IMR-90 (cell line): Measurements from ENCODE around the gene SEC16A. TPM values are rescaled to one million over a fixed set of nuclear protein-coding genes. Genes with fewer than 3 reads are reported as not detected.

Experiments
- ATAC-seq: fragments of 200-7000 bp; cut with Tn5 transposase; 2 replicates; pipeline ENCODE4 v1.9.1; 2020; ENCODE audit warnings: low read depth, mild to moderate bottlenecking, moderate library complexity
- BruUV-seq: library from RNA; stranded (reverse); fragments of 400-500 nt; replicated peaks from 2 replicates; lab custom pipeline; 2021; lab: Mats Ljungman, UMichigan
- CTCF ChIA-PET: fragments of 300-600 bp; formaldehyde crosslinking; extraction: SDS; loops from one replicate; lab custom pipeline; 2021; ENCODE audit warnings: antibody characterized with exemption; lab: Yijun Ruan, JAX
- POLR2A ChIA-PET: fragments of 300-600 bp; sonication (Branson Sonifier 250); formaldehyde crosslinking; loops from one replicate; lab custom pipeline; 2022; ENCODE audit warnings: antibody characterized with exemption; ENCODE audit not compliant: unreplicated experiment; lab: Charles Lee
- DNase-seq: peaks from one replicate; pipeline ENCODE4 v3.0.0; 2013
- H2AFZ ChIP-seq: replicated peaks from 2 replicates; pipeline ENCODE3; 2013; ENCODE audit warnings: low read length, mild to moderate bottlenecking; ENCODE audit not compliant: poor library complexity
- H2AK5ac ChIP-seq: 2 replicates; pipeline ENCODE4 v1.6.1; 2013; ENCODE audit warnings: low read depth, low read length, inconsistent platforms
- H2AK9ac ChIP-seq: replicated peaks from 2 replicates; pipeline ENCODE3; 2013; ENCODE audit warnings: mild to moderate bottlenecking, low read depth, low read length, moderate library complexity; ENCODE audit not compliant: poor library complexity
- H2BK120ac ChIP-seq: 2 replicates; pipeline ENCODE4 v1.6.1; 2013; ENCODE audit warnings: low read depth, low read length, inconsistent platforms
- H2BK15ac ChIP-seq: 3 replicates; pipeline ENCODE4 v1.6.1; 2013; ENCODE audit warnings: low read depth, low read length, inconsistent platforms
- H2BK20ac ChIP-seq: 2 replicates; pipeline ENCODE4 v1.6.1; 2013; ENCODE audit warnings: low read depth, mild to moderate bottlenecking, inconsistent platforms, low read length, moderate library complexity
- H2BK5ac ChIP-seq: 2 replicates; pipeline ENCODE4 v1.6.1; 2013; ENCODE audit warnings: mild to moderate bottlenecking, low read depth, low read length, inconsistent platforms; ENCODE audit not compliant: poor library complexity, severe bottlenecking
- H3K14ac ChIP-seq: replicated peaks from 2 replicates; pipeline ENCODE4 v1.6.1; 2013; ENCODE audit warnings: low read depth, low read length, inconsistent platforms
- H3K18ac ChIP-seq: 2 replicates; pipeline ENCODE4 v1.6.1; 2013; ENCODE audit warnings: low read depth, low read length, control low read depth
- H3K23ac ChIP-seq: 2 replicates; pipeline ENCODE4 v1.6.1; 2013; ENCODE audit warnings: low read depth, low read length, inconsistent platforms
- H3K27ac ChIP-seq: 2 replicates; pipeline ENCODE4 v1.5.1; 2013; ENCODE audit warnings: mild to moderate bottlenecking, control low read depth, low read length; ENCODE audit not compliant: insufficient read depth
- H3K27me3 ChIP-seq: 2 replicates; pipeline ENCODE4 v1.6.1; 2013; ENCODE audit warnings: low read length; ENCODE audit not compliant: control insufficient read depth, insufficient read depth
- H3K36me3 ChIP-seq: 2 replicates; pipeline ENCODE4 v1.6.1; 2013; ENCODE audit warnings: low read length, mixed read lengths; ENCODE audit not compliant: control insufficient read depth, insufficient read depth
- H3K4ac ChIP-seq: 2 replicates; pipeline ENCODE4 v1.6.1; 2013; ENCODE audit warnings: low read depth, low read length, inconsistent platforms
- H3K4me1 ChIP-seq: 2 replicates; pipeline ENCODE4 v1.6.1; 2013; ENCODE audit warnings: low read length, mixed read lengths; ENCODE audit not compliant: control insufficient read depth, insufficient read depth
- H3K4me2 ChIP-seq: 2 replicates; pipeline ENCODE4 v1.6.1; 2013; ENCODE audit warnings: low read depth, mild to moderate bottlenecking, control low read depth, low read length, moderate library complexity
- H3K4me3 ChIP-seq: 2 replicates; pipeline ENCODE4 v1.5.1; 2013; ENCODE audit warnings: low read depth, mild to moderate bottlenecking, control low read depth, low read length, moderate library complexity; ENCODE audit not compliant: insufficient read depth
- H3K56ac ChIP-seq: 2 replicates; pipeline ENCODE4 v1.6.1; 2013; ENCODE audit warnings: low read length, inconsistent platforms; ENCODE audit not compliant: insufficient read depth; ENCODE audit errors: extremely low read depth
- H3K79me1 ChIP-seq, 2 experiments: 2 replicates each; pipeline ENCODE4 v1.6.1; 2013; ENCODE audit warnings: low read length in 2 of 2, inconsistent platforms in 1 of 2, low read depth in 1 of 2
- H3K9ac ChIP-seq: 2 replicates; pipeline ENCODE4 v1.6.1; 2013; ENCODE audit warnings: low read depth, low read length, control low read depth
- H3K9me1 ChIP-seq: 2 replicates; pipeline ENCODE4 v1.6.1; 2013; ENCODE audit warnings: low read length, inconsistent platforms; ENCODE audit not compliant: insufficient read depth
- H3K9me3 ChIP-seq: 2 replicates; pipeline ENCODE4 v1.6.1; 2013; ENCODE audit warnings: low read length; ENCODE audit not compliant: control insufficient read depth, insufficient read depth
- H4K20me1 ChIP-seq: 2 replicates; pipeline ENCODE4 v1.6.1; 2013; ENCODE audit warnings: low read length, inconsistent platforms; ENCODE audit not compliant: insufficient read depth
- H4K5ac ChIP-seq: 2 replicates; pipeline ENCODE4 v1.6.1; 2013; ENCODE audit warnings: mild to moderate bottlenecking, low read depth, low read length, control low read depth
- H4K8ac ChIP-seq, 2 experiments: 2 replicates each; pipeline ENCODE4 v1.6.1; 2013; ENCODE audit warnings: low read depth in 2 of 2, low read length in 2 of 2, control low read depth in 1 of 2, inconsistent platforms in 1 of 2
- H4K91ac ChIP-seq: 2 replicates; pipeline ENCODE4 v1.6.1; 2013; ENCODE audit warnings: low read depth, low read length, inconsistent platforms; ENCODE audit not compliant: insufficient read depth
- BHLHE40 ChIP-seq: fragments of 150-350 bp; IDR thresholded peaks from 2 replicates; pipeline ENCODE4 v1.6.1; 2016; ENCODE audit warnings: mild to moderate bottlenecking, low read depth, low read length
- FOS ChIP-seq: fragments of 150-350 bp; IDR thresholded peaks from 2 replicates; pipeline ENCODE4 v1.6.1; 2016; ENCODE audit warnings: low read depth, low read length
- MAZ ChIP-seq: IDR thresholded peaks from 2 replicates; pipeline ENCODE4 v1.6.1; 2012; ENCODE audit warnings: low read depth, mild to moderate bottlenecking, low read length, improper control_type of control experiment, moderate library complexity, borderline replicate concordance
- MXI1 ChIP-seq: IDR thresholded peaks from 2 replicates; pipeline ENCODE4 v1.6.1; 2012; ENCODE audit warnings: low read depth, mild to moderate bottlenecking, low read length, moderate library complexity, borderline replicate concordance
- POLR2A ChIP-seq: IDR thresholded peaks from 2 replicates; pipeline ENCODE4 v1.6.1; 2012; ENCODE audit warnings: mild to moderate bottlenecking, low read depth, low read length
- RAD21 ChIP-seq: IDR thresholded peaks from 2 replicates; pipeline ENCODE4 v1.6.1; 2012; ENCODE audit warnings: low read length, improper control_type of control experiment
- SMC3 ChIP-seq: fragments of 150-350 bp; IDR thresholded peaks from 2 replicates; pipeline ENCODE4 v1.6.1; 2016; ENCODE audit warnings: low read depth, mild to moderate bottlenecking, antibody characterized with exemption, low read length, moderate library complexity
- USF2 ChIP-seq: fragments of 150-350 bp; IDR thresholded peaks from 2 replicates; pipeline ENCODE4 v1.6.1; 2017; ENCODE audit warnings: mild to moderate bottlenecking, antibody characterized with exemption, low read length, low read depth
- WGBS, 2 experiments: methylation state at CpG; one replicate each; pipeline versions ENCODE4 v1.1.5 to v1.1.7; 2013; ENCODE audit warnings: missing lambda C conversion rate in 2 of 2; ENCODE audit not compliant: insufficient read length in 1 of 2; ENCODE audit errors: extremely low coverage in 2 of 2; 5-methylcytosine and 5-hydroxymethylcytosine counted together
- dilution Hi-C: fragments of 300-500 bp; cut with HindIII; formaldehyde crosslinking; loops from one replicate; pipeline ENCODE4 v1.14.3; 2018; ENCODE audit warnings: low sequenced_read_pairs; ENCODE audit not compliant: unreplicated experiment
- in situ Hi-C: fragments of 300-500 bp; cut with MboI; formaldehyde crosslinking; loops from 3 replicates; pipeline ENCODE4 v1.14.3; 2019; ENCODE audit warnings: low sequenced_read_pairs, inconsistent platforms, mixed read lengths
- intact Hi-C: fragments of 100-400 bp; cut with micrococcal nuclease; formaldehyde crosslinking; loops from 2 replicates; pipeline ENCODE4 v1.10.0; 2022
- polyA plus RNA-seq, 3 experiments: library from polyadenylated mRNA; depleted of rRNA; stranded (reverse); fragments of >200 nt; gene quantifications; 2 replicates each; pipeline ENCODE4 v1.2.3, GENCODE V29; 2012; ENCODE audit warnings: low replicate concordance in 1 of 3
- total RNA-seq: library from RNA; depleted of rRNA; stranded (reverse); fragments of >200 nt; gene quantifications from 2 replicates; pipeline ENCODE4 v1.2.3, GENCODE V29; 2012

Gene SEC16A
- total and polyA plus RNA-seq, 2 of the 4 experiments (the other 2 are of a cell fraction), result 12.2 to 48.1 TPM

DNA sequence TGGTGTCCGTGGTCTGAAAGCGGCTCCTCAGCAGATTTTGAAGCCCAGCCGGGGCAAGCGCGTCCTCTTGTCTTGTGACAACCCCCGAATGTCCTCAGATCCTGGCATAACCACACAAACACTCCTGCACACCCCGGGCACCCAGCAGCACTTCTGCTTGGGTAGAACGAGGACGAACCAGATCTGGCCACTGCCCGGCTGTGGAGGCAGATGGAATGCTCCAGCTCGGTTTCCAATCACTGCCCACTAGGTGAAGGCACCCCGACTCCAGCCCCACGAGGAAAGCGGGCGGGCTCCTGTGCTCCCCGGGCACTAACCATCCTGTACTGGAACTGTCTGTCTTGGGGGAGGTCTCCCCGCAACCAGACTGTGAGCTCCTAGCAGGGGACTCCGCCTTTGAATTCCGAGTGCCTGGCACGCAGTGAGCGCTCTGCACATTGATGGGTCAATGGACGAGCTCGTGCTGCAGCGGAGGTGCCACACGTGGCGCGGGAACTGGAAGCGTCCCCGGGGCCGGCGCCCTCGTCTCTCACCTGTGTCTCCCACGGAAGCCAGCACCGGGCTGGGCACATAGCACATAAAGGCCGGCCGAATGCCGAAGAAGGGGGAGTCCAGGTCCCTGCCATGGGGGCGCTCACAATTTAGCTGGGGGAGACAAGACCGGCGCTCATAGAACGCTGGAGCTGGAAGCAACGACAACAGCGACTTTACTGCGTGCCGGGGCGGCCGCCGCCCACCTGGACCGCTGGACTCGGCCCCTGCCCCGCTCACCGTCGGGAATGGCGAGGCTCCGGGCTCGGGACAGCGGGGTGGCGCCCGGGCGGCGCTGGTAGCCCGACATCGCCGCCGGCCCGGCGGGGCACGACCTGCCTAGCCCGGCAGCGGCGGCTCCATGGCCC lies 73.0 kb downstream of the SEC16A start:
- CTCF ChIA-PET, result interaction anchor here (0.8 to 1.0 kb wide), 2 partner anchors 46 to 97 kb away, joined by 3 to 5 read pairs; partner anchors contain the start of gene DNLZ
- 1% methylated on average over 30 of the region's 71 CpGs; no CpG with 5 or more reads in 1 of the 2 experiments for WGBS, 2 experiments
- Histone ChIP-seq H2BK5ac (peak overlapping the region; percentile 59), H3K56ac (peak overlapping the region; percentile 67), H3K4me2 (peak overlapping the region; percentile 87), H2AK5ac (peak overlapping the region; percentile 82), H2BK120ac (no peak overlapping the region), H3K4me1 (peaks cover 12% of the 10 kb centered on the region), H3K4ac (peak overlapping the region; percentile 82), H2BK20ac (no peak overlapping the region), H4K91ac (peak overlapping the region; percentile 57), H4K8ac (peak overlapping the region in 1 of 2 experiments; percentile 76; a peak in 1 of 4 replicates), H3K27me3 (no peaks in the 10 kb centered on the region), H3K36me3 (peaks cover 43% of the 10 kb centered on the region), H2BK15ac (no peak overlapping the region), H4K5ac (no peak overlapping the region), H2AK9ac (peak overlapping the region; percentile 98), H4K20me1 (peaks cover 36% of the 10 kb centered on the region), H3K9me1 (peaks cover 8% of the 10 kb centered on the region; the same call in 1 of the 2 replicates), H3K14ac (peak overlapping the region; percentile 20), H3K27ac (peak overlapping the region; percentile 74), H3K9me3 (no peaks in the 10 kb centered on the region), H2AFZ (peak overlapping the region; percentile 91), H3K18ac (no peak overlapping the region), H3K79me1 (peaks cover 19 to 61% of the 10 kb centered on the region in 2 experiments), H3K23ac (peak overlapping the region; percentile 55; the same call in 1 of the 2 replicates), H3K9ac (peak overlapping the region; percentile 79), H3K4me3 (peak overlapping the region; percentile 88)
- dilution Hi-C loops, result no loop called here
- in situ Hi-C loops, result no loop called here
- ATAC-seq (peak; percentile 58), DNase-seq (peak; percentile 22)
- no TSS peak for BruUV-seq
- intact Hi-C loops, result no loop called here
- TF ChIP-seq BHLHE40 (0 out of 2 replicates have a peak, but pooled peaks have one; percentile 34), SMC3 (no peak), MAZ (no peak), USF2 (peak; percentile 56; the same call in 1 of the 2 replicates), POLR2A (peak; percentile 60), FOS (no peak), RAD21 (no peak), MXI1 (peak; percentile 97)
- POLR2A ChIA-PET, result no interaction called here
